H1 (cell line): ENCODE data around the gene NKAIN2. TPM values are rescaled to one million over a fixed set of nuclear protein-coding genes. Genes with fewer than 3 reads are reported as not detected.

Experiments
- CTCF ChIA-PET: fragments of 300-600 bp; sonication (Branson Sonifier 250); formaldehyde crosslinking; loops from one replicate; lab custom pipeline; 2021; ENCODE audit not compliant: partially characterized antibody; lab: Charles Lee
- POLR2A ChIA-PET: fragments of 300-600 bp; sonication (Branson Sonifier 250); formaldehyde crosslinking; loops from one replicate; lab custom pipeline; 2021; ENCODE audit warnings: inconsistent platforms; ENCODE audit not compliant: partially characterized antibody; lab: Charles Lee
- DNase-seq, 2 experiments: peaks; one replicate each; pipeline versions ENCODE4 v3.0.0 to v3.0.0-alpha.2; 2010 to 2022; ENCODE audit warnings: low spot score in 2 of 2, low read depth in 1 of 2, mixed read lengths in 1 of 2
- FAIRE-seq: peaks from 2 replicates; lab custom pipeline; 2011; peaks lifted over from hg19 to GRCh38; lab: Jason Lieb, UNC
- H2AFZ ChIP-seq: 2 replicates; pipeline ENCODE4 v1.8.1; 2012; ENCODE audit warnings: low read length, inconsistent platforms
- H2AK5ac ChIP-seq: 2 replicates; pipeline ENCODE4 v1.6.1; 2013; ENCODE audit warnings: low read depth, low read length
- H2BK120ac ChIP-seq: replicated peaks from 2 replicates; pipeline ENCODE3; 2013; ENCODE audit warnings: low read depth, low read length, inconsistent platforms
- H2BK12ac ChIP-seq: 2 replicates; pipeline ENCODE4 v1.6.1; 2013; ENCODE audit warnings: low read depth, low read length
- H2BK15ac ChIP-seq: 2 replicates; pipeline ENCODE4 v1.6.1; 2013; ENCODE audit warnings: low read length
- H2BK20ac ChIP-seq: 2 replicates; pipeline ENCODE4 v1.6.1; 2013; ENCODE audit warnings: low read length
- H2BK5ac ChIP-seq: 2 replicates; pipeline ENCODE4 v1.6.1; 2013; ENCODE audit warnings: low read depth, low read length
- H3K14ac ChIP-seq: 2 replicates; pipeline ENCODE4 v1.6.1; 2013; ENCODE audit warnings: inconsistent platforms; ENCODE audit not compliant: insufficient read length
- H3K18ac ChIP-seq: 2 replicates; pipeline ENCODE4 v1.6.1; 2013; ENCODE audit warnings: low read length; ENCODE audit errors: extremely low read depth
- H3K23ac ChIP-seq: 2 replicates; pipeline ENCODE4 v1.6.1; 2013; ENCODE audit warnings: inconsistent platforms; ENCODE audit not compliant: insufficient read length
- H3K23me2 ChIP-seq: 2 replicates; pipeline ENCODE4 v1.6.1; 2013; ENCODE audit warnings: low read depth, low read length
- H3K27ac ChIP-seq: 2 replicates; pipeline ENCODE4 v1.6.1; 2011; ENCODE audit warnings: low read depth, low read length, inconsistent platforms
- H3K27me3 ChIP-seq, 4 experiments: replicated peaks in 1 of 4; 1 replicate in 1 of 4; 2 replicates in 3 of 4; pipeline versions ENCODE4 v1.6.1 to v1.8.1; 2011 to 2013; ENCODE audit warnings: low read length in 3 of 4, mild to moderate bottlenecking in 3 of 4, inconsistent platforms in 2 of 4, mixed read lengths in 2 of 4, moderate library complexity in 1 of 4; ENCODE audit not compliant: control insufficient read depth in 3 of 4, insufficient read depth in 3 of 4; ENCODE audit errors: extremely low read depth in 1 of 4
- H3K36me3 ChIP-seq, 4 experiments: 2 replicates each; pipeline versions ENCODE4 v1.6.1 to v1.8.1; 2011 to 2013; ENCODE audit warnings: mild to moderate bottlenecking in 4 of 4, low read length in 3 of 4, moderate library complexity in 2 of 4, control low read depth in 1 of 4, inconsistent platforms in 1 of 4; ENCODE audit not compliant: insufficient read depth in 4 of 4, control insufficient read depth in 2 of 4
- H3K4ac ChIP-seq: replicated peaks from 2 replicates; pipeline ENCODE3; 2013; ENCODE audit warnings: low read length, low read depth, mixed read lengths, inconsistent platforms; ENCODE audit not compliant: insufficient read length
- H3K4me1 ChIP-seq, 4 experiments: replicated peaks in 1 of 4; 1 replicate in 1 of 4; 2 replicates in 3 of 4; pipeline versions ENCODE4 v1.6.1 to v1.8.1; 2011 to 2013; ENCODE audit warnings: low read length in 3 of 4, inconsistent platforms in 2 of 4, mixed read lengths in 1 of 4; ENCODE audit not compliant: insufficient read depth in 4 of 4, control insufficient read depth in 3 of 4
- H3K4me2 ChIP-seq, 2 experiments: 2 replicates each; pipeline versions ENCODE4 v1.6.1 to v1.8.1; 2011 to 2013; ENCODE audit warnings: low read depth in 2 of 2, low read length in 2 of 2, control low read depth in 1 of 2, inconsistent platforms in 1 of 2, mild to moderate bottlenecking in 1 of 2; ENCODE audit not compliant: insufficient read depth in 1 of 2
- H3K4me3 ChIP-seq, 4 experiments: fragments of 200-600, 300-600 bp in 1 of 4; sonication (generic), shearing (Covaris generic), sonication (Bioruptor Twin) in 1 of 4; 2 replicates each; pipeline versions ENCODE4 v1.5.1 to v1.8.1; 2011 to 2016; ENCODE audit warnings: low read length in 4 of 4, low read depth in 3 of 4, control low read depth in 2 of 4, inconsistent platforms in 2 of 4, mild to moderate bottlenecking in 2 of 4, mixed read lengths in 1 of 4, moderate library complexity in 1 of 4; ENCODE audit not compliant: insufficient read depth in 2 of 4; ENCODE audit errors: extremely low read depth in 1 of 4
- H3K56ac ChIP-seq: replicated peaks from 2 replicates; pipeline ENCODE3; 2013; ENCODE audit warnings: low read depth, mild to moderate bottlenecking, mixed read lengths, low read length, inconsistent platforms; ENCODE audit not compliant: insufficient read length
- H3K79me1 ChIP-seq: 2 replicates; pipeline ENCODE4 v1.6.1; 2013; ENCODE audit warnings: low read depth, low read length, control low read depth
- H3K79me2 ChIP-seq, 2 experiments: 2 replicates each; pipeline versions ENCODE4 v1.6.1 to v1.8.1; 2012 to 2013; ENCODE audit warnings: low read length in 2 of 2, mild to moderate bottlenecking in 2 of 2, inconsistent platforms in 1 of 2; ENCODE audit not compliant: insufficient read depth in 2 of 2, control insufficient read depth in 1 of 2
- H3K9ac ChIP-seq, 4 experiments: replicated peaks in 1 of 4; 1 replicate in 1 of 4; 2 replicates in 3 of 4; pipeline versions ENCODE4 v1.6.1 to v1.8.1; 2011 to 2013; ENCODE audit warnings: low read depth in 3 of 4, low read length in 3 of 4, control low read depth in 2 of 4, mild to moderate bottlenecking in 2 of 4, moderate library complexity in 2 of 4, inconsistent platforms in 1 of 4; ENCODE audit errors: extremely low read depth in 1 of 4
- H3K9me3 ChIP-seq, 2 experiments: 2 replicates each; pipeline versions ENCODE4 v1.6.1 to v1.8.1; 2012 to 2013; ENCODE audit warnings: mild to moderate bottlenecking in 2 of 2, moderate library complexity in 2 of 2, control low read depth in 1 of 2, inconsistent platforms in 1 of 2, low read depth in 1 of 2, low read length in 1 of 2, mixed read lengths in 1 of 2; ENCODE audit not compliant: insufficient read depth in 2 of 2
- H4K20me1 ChIP-seq, 2 experiments: replicated peaks in 1 of 2; 2 replicates each; pipeline versions ENCODE3 to v1.8.1; 2011 to 2013; ENCODE audit warnings: inconsistent platforms in 2 of 2, low read length in 2 of 2, mild to moderate bottlenecking in 1 of 2; ENCODE audit not compliant: insufficient read depth in 2 of 2, control insufficient read depth in 1 of 2
- H4K5ac ChIP-seq: 2 replicates; pipeline ENCODE4 v1.6.1; 2013; ENCODE audit warnings: low read length, low read depth, mixed read lengths, inconsistent platforms; ENCODE audit not compliant: insufficient read length
- H4K8ac ChIP-seq: 2 replicates; pipeline ENCODE4 v1.8.0; 2013; ENCODE audit warnings: mild to moderate bottlenecking, moderate library complexity, low read length, inconsistent platforms; ENCODE audit not compliant: insufficient read depth; ENCODE audit errors: extremely low read depth
- H4K91ac ChIP-seq: replicated peaks from 2 replicates; pipeline ENCODE3; 2013; ENCODE audit warnings: low read length, mixed read lengths, inconsistent platforms; ENCODE audit not compliant: insufficient read length
- CHD7 ChIP-seq: fragments of 300-600 bp; sonication (generic); IDR thresholded peaks from 2 replicates; pipeline ENCODE4 v1.7.1; 2012; ENCODE audit warnings: low read length, moderate library complexity, mild to moderate bottlenecking, inconsistent platforms; ENCODE audit not compliant: insufficient replicate concordance
- TAF1 ChIP-seq: IDR thresholded peaks from 2 replicates; pipeline ENCODE4 v1.6.1; 2011; ENCODE audit warnings: mild to moderate bottlenecking, low read depth, low read length
- polyA plus RNA-seq, 7 experiments: library from polyadenylated mRNA; depleted of rRNA in 3 of 7; stranded (reverse) in 5 of 7; unstranded in 2 of 7; fragments of >200 nt in 5 of 7; fragments of 200-250 nt in 2 of 7; gene quantifications; 1 replicate in 5 of 7; 2 replicates in 1 of 7; 4 replicates in 1 of 7; pipeline versions ENCODE4 v1.2.1 to v1.2.3, GENCODE V29; 2011 to 2013; ENCODE audit warnings: missing spikeins in 2 of 7, mixed read lengths in 2 of 7
- total RNA-seq: library from RNA; stranded (reverse); fragmentation: NEBNext Ultra II Directional; extraction: Animal tissue kit (Norgen Biotek cat#: 25700); gene quantifications from 2 replicates; pipeline ENCODE4 v1.2.1, GENCODE V29; 2021

NKAIN2 gene
- total and polyA plus RNA-seq, 2 of the 8 experiments (the other 6 are each of a cell fraction or from before 2014, with no cell fraction given): 0.20 to 0.34 TPM

GRCh38 chr6:124054034-124054433, 250.4 kb downstream of the NKAIN2 start:
- Histone ChIP-seq H2AFZ (no peak overlapping the region), H3K56ac (no peak overlapping the region), H2BK20ac (no peak overlapping the region), H2BK15ac (no peak overlapping the region), H3K4me1 (no peaks in the 10 kb centered on the region), H3K14ac (no peak overlapping the region), H3K18ac (no peak overlapping the region), H2BK120ac (no peak overlapping the region), H3K27me3 (no peaks in the 10 kb centered on the region), H3K9ac (no peak overlapping the region), H3K79me2 (no peaks in the 10 kb centered on the region), H3K36me3 (no peaks in the 10 kb centered on the region), H2BK5ac (no peak overlapping the region), H3K27ac (no peak overlapping the region), H4K20me1 (no peaks in the 10 kb centered on the region), H2BK12ac (no peak overlapping the region), H3K4me2 (no peak overlapping the region), H3K23ac (no peak overlapping the region), H3K79me1 (no peaks in the 10 kb centered on the region), H3K4ac (no peak overlapping the region), H4K8ac (no peak overlapping the region), H4K91ac (no peak overlapping the region), H3K4me3 (no peak overlapping the region), H3K23me2 (no peaks in the 10 kb centered on the region), H4K5ac (no peak overlapping the region), H2AK5ac (no peak overlapping the region), H3K9me3 (no peaks in the 10 kb centered on the region)
- DNase-seq: no peak
- ChIA-PET POLR2A (no interaction called here), CTCF (interaction anchor here (1.5 kb wide), 1 partner anchor 12 kb away, joined by 3 read pairs; no protein-coding TSS in a partner anchor)
- FAIRE-seq: no peak
- TF ChIP-seq CHD7: no peak
- no peak for TF ChIP-seq TAF1
